HepG2 (cell line): ENCODE data around the gene NSUN5. TPM values are rescaled to one million over a fixed set of nuclear protein-coding genes. Genes with fewer than 3 reads are reported as not detected.
"Not testable (repeated sequence)": the region's sequence is repeated elsewhere in the genome, so short reads cannot be mapped to it uniquely, and the experiment has no call there.

Experiments used
- ATAC-seq: fragments of 200-7000 bp; cut with Tn5 transposase; 3 replicates; pipeline ENCODE4 v1.9.1; 2020; ENCODE audit warnings: mild to moderate bottlenecking, moderate library complexity
- BruUV-seq: library from RNA; stranded (reverse); fragments of 400-500 nt; replicated peaks from 2 replicates; lab custom pipeline; 2021; lab: Mats Ljungman, UMichigan
- CTCF ChIA-PET: fragments of 300-600 bp; formaldehyde crosslinking; extraction: SDS; loops from one replicate; lab custom pipeline; 2021; ENCODE audit warnings: low total read pairs, inconsistent platforms, low intra/inter-chr PET ratio; lab: Yijun Ruan, JAX
- POLR2A ChIA-PET: fragments of 350-600 bp; sonication (Branson Sonifier 250); formaldehyde crosslinking; loops from one replicate; lab custom pipeline; 2020; ENCODE audit warnings: antibody characterized with exemption, inconsistent platforms; lab: Yijun Ruan, JAX
- DNase-seq: peaks from one replicate; pipeline ENCODE4 v3.0.0-alpha.2; 2015; ENCODE audit warnings: low spot score
- FAIRE-seq: peaks from 3 replicates; lab custom pipeline; 2011; peaks lifted over from hg19 to GRCh38; lab: Jason Lieb, UNC
- H2AFZ ChIP-seq: one replicate; pipeline ENCODE4 v1.6.1; 2011; ENCODE audit warnings: low read length, inconsistent platforms
- H3K27ac ChIP-seq: fragments of 300-600 bp; 3 replicates; pipeline ENCODE4 v1.8.0; 2011; ENCODE audit warnings: mixed run types, mild to moderate bottlenecking, mixed read lengths, low read length, inconsistent platforms; ENCODE audit not compliant: insufficient read depth; ENCODE audit errors: extremely low read length
- H3K27me3 ChIP-seq, 2 experiments: fragments of 200-600 bp in 1 of 2; 2 replicates in 1 of 2; 3 replicates in 1 of 2; pipeline versions ENCODE4 v1.6.0 to v1.8.0; 2011; ENCODE audit warnings: low read length in 2 of 2, mild to moderate bottlenecking in 2 of 2, moderate library complexity in 2 of 2, inconsistent platforms in 1 of 2; ENCODE audit not compliant: insufficient read depth in 2 of 2, control insufficient read depth in 1 of 2
- H3K36me3 ChIP-seq, 2 experiments: fragments of 200-600 bp in 1 of 2; replicated peaks in 1 of 2; 2 replicates in 1 of 2; 3 replicates in 1 of 2; pipeline versions ENCODE4 v1.5.1 to v1.8.0; 2011; ENCODE audit warnings: low read length in 2 of 2, inconsistent platforms in 1 of 2; ENCODE audit not compliant: insufficient read depth in 2 of 2, control insufficient read depth in 1 of 2
- H3K4me1 ChIP-seq: 2 replicates; pipeline ENCODE4 v1.5.1; 2012; ENCODE audit warnings: low read length, inconsistent platforms; ENCODE audit not compliant: insufficient read depth
- H3K4me2 ChIP-seq: 2 replicates; pipeline ENCODE4 v1.6.0; 2011; ENCODE audit warnings: low read depth, low read length, inconsistent platforms
- H3K4me3 ChIP-seq, 3 experiments: fragments of 200-600 bp in 1 of 3; sonication (generic), shearing (Covaris generic) in 1 of 3; replicated peaks in 1 of 3; 2 replicates each; pipeline ENCODE4 v1.5.1; 2011 to 2016; ENCODE audit warnings: low read length in 3 of 3, inconsistent platforms in 2 of 3, low read depth in 2 of 3, mild to moderate bottlenecking in 2 of 3, control low read depth in 1 of 3, mixed read lengths in 1 of 3; ENCODE audit not compliant: insufficient read depth in 1 of 3
- H3K79me2 ChIP-seq: one replicate; pipeline ENCODE4 v1.6.1; 2011; ENCODE audit warnings: low read length, inconsistent platforms; ENCODE audit not compliant: insufficient read depth
- H3K9ac ChIP-seq: 2 replicates; pipeline ENCODE4 v1.6.0; 2011; ENCODE audit warnings: mild to moderate bottlenecking, low read depth, low read length, inconsistent platforms; ENCODE audit not compliant: insufficient read depth
- H3K9me3 ChIP-seq: 2 replicates; pipeline ENCODE4 v1.5.1; 2012; ENCODE audit warnings: mild to moderate bottlenecking, low read length
- H4K20me1 ChIP-seq: 2 replicates; pipeline ENCODE4 v1.6.0; 2011; ENCODE audit warnings: inconsistent platforms, mild to moderate bottlenecking, low read length, moderate library complexity; ENCODE audit not compliant: insufficient read depth
- NFIB ChIP-seq: sonication (generic); formaldehyde crosslinking; IDR thresholded peaks from 2 replicates; pipeline ENCODE4 v1.9.0; 2021; ENCODE audit warnings: missing genetic modification reagents, mild to moderate bottlenecking, borderline replicate concordance
- ZNF12 ChIP-seq: sonication (generic); formaldehyde crosslinking; IDR thresholded peaks from 2 replicates; pipeline ENCODE4 v1.5.0; 2020; ENCODE audit warnings: missing genetic modification reagents
- ZNF121 ChIP-seq: sonication (generic); formaldehyde crosslinking; IDR thresholded peaks from 2 replicates; pipeline ENCODE4 v1.5.0; 2020; ENCODE audit warnings: mild to moderate bottlenecking, missing genetic modification reagents
- ZNF3 ChIP-seq: IDR thresholded peaks from 2 replicates; pipeline ENCODE4 v1.7.0; 2017; ENCODE audit warnings: inconsistent platforms
- ZNF329 ChIP-seq: sonication (generic); formaldehyde crosslinking; IDR thresholded peaks from 2 replicates; pipeline ENCODE4 v1.9.0; 2021; ENCODE audit warnings: low read depth, mild to moderate bottlenecking, missing genetic modification reagents
- ZNF44 ChIP-seq: sonication (generic); formaldehyde crosslinking; IDR thresholded peaks from 2 replicates; pipeline ENCODE4 v1.5.1; 2020; ENCODE audit warnings: mild to moderate bottlenecking, missing genetic modification reagents
- ZNF770 ChIP-seq: sonication (generic); formaldehyde crosslinking; IDR thresholded peaks from 2 replicates; pipeline ENCODE4 v1.5.0; 2020; ENCODE audit warnings: mild to moderate bottlenecking, missing genetic modification reagents
- WGBS: methylation state at CpG from one replicate; pipeline ENCODE4 v1.1.6; 2017; ENCODE audit warnings: low lambda C conversion rate; 5-methylcytosine and 5-hydroxymethylcytosine counted together
- in situ Hi-C: cut with HindIII; loops from 2 replicates; pipeline ENCODE4 v1.10.0; 2017; ENCODE audit warnings: low pct_unique_long_range_greater_than_20kb; ENCODE audit not compliant: extremely low pct_ligation_motif_present
- intact Hi-C: fragments of 100-400 bp; cut with micrococcal nuclease; formaldehyde crosslinking; loops from one replicate; pipeline ENCODE4 v1.10.0; 2022; ENCODE audit not compliant: unreplicated experiment
- polyA plus RNA-seq, 8 experiments: library from polyadenylated mRNA; depleted of rRNA in 3 of 8; stranded (reverse) in 7 of 8; unstranded in 1 of 8; fragments of >200 nt; fragmentation: Illumina TruSeq in 4 of 8; extraction: Trizol in 4 of 8; gene quantifications; 2 replicates each; pipeline versions ENCODE4 v1.2.1 to v1.2.3, GENCODE V29; 2011 to 2016; ENCODE audit warnings: low read depth in 4 of 8, missing spikeins in 1 of 8, mixed read lengths in 1 of 8; ENCODE audit not compliant: insufficient read depth in 1 of 8
- total RNA-seq, 5 experiments: library from RNA; depleted of rRNA; stranded (reverse); fragments of >200 nt; fragmentation: Illumina TruSeq; extraction: Trizol; gene quantifications; 2 replicates each; pipeline ENCODE4 v1.2.3, GENCODE V29; 2016; ENCODE audit warnings: low read depth in 1 of 5

The NSUN5 gene
- total and polyA plus RNA-seq, 2 of the 13 experiments (the other 11 are each of a cell fraction or from before 2014, with no cell fraction given): 19.9 to 35.8 TPM

- WGBS: 79% methylated on average over 10 of the region's 10 CpGs
- Histone ChIP-seq H3K4me3 (no peak overlapping the region), H3K27ac (no peak overlapping the region), H3K9ac (no peak overlapping the region), H3K36me3 (no peaks in the 10 kb centered on the region), H3K27me3 (peaks cover 2 to 19% of the 10 kb centered on the region in 2 experiments; a peak in 2 of 5 replicates), H4K20me1 (no peaks in the 10 kb centered on the region), H3K9me3 (no peaks in the 10 kb centered on the region), H3K4me2 (no peak overlapping the region), H3K79me2 (no peaks in the 10 kb centered on the region), H3K4me1 (peaks cover 63% of the 10 kb centered on the region), H2AFZ (no peak overlapping the region)
- DNase-seq: no peak
- in situ Hi-C loops (no loop called here), intact Hi-C loops (no loop called here)
- 0 out of 2 replicates have a peak, but pooled peaks have one; percentile 59 for TF ChIP-seq ZNF3
- no peak for TF ChIP-seq NFIB (CRISPR knock-in tag)
- no peak for TF ChIP-seq ZNF12 (CRISPR knock-in tag)
- TF ChIP-seq ZNF770 (CRISPR knock-in tag): peak; percentile 61; the same call in 1 of the 2 replicates
- no peak for TF ChIP-seq ZNF329
- TF ChIP-seq ZNF121 (CRISPR knock-in tag): peak; percentile 70; the same call in 1 of the 2 replicates
- TF ChIP-seq ZNF44 (CRISPR knock-in tag): no peak
- ATAC-seq: no peak
- CTCF ChIA-PET: no interaction called here
- POLR2A ChIA-PET: no interaction called here
- no peak for FAIRE-seq
- no TSS peak for BruUV-seq
These were observed 20.1 kb upstream of the NSUN5 start for GRCh38 chr7:73328696-73329095.

- H2AFZ ChIP-seq, in situ Hi-C loops, ATAC-seq, H3K36me3 ChIP-seq, H4K20me1 ChIP-seq, H3K27ac ChIP-seq, intact Hi-C loops, H3K4me3 ChIP-seq, DNase-seq, H3K9me3 ChIP-seq, CTCF ChIA-PET, POLR2A ChIA-PET, FAIRE-seq, H3K9ac ChIP-seq, H3K79me2 ChIP-seq, BruUV-seq, H3K4me2 ChIP-seq: not testable (repeated sequence)
- 92% methylated on average over 43 of the region's 43 CpGs for WGBS
- Histone ChIP-seq H3K4me1 (peaks cover 67% of the 10 kb centered on the region), H3K27me3 (peaks cover 2 to 14% of the 10 kb centered on the region in 2 experiments; a peak in 2 of 5 replicates)
These were observed 19.3 kb upstream of the NSUN5 start, which contains the start of the genes FKBP6 and TRIM50 for GRCh38 chr7:73327922-73328321. TSS of gene FKBP6 (plus strand) at chr7:73328161. CDS start at chr7:73328429, 268 bp downstream. TSS of gene TRIM50 (minus strand) at chr7:73328082. CDS start at chr7:73324787, 3,295 bp downstream.

GRCh38 chr7:73327449-73327848, 18.8 kb upstream of the NSUN5 start:
- H3K9ac ChIP-seq, H2AFZ ChIP-seq, POLR2A ChIA-PET, in situ Hi-C loops, intact Hi-C loops, H3K36me3 ChIP-seq, H3K79me2 ChIP-seq, CTCF ChIA-PET, DNase-seq, ATAC-seq, H3K27ac ChIP-seq, FAIRE-seq, H3K4me2 ChIP-seq, H3K9me3 ChIP-seq, BruUV-seq, H4K20me1 ChIP-seq, H3K4me3 ChIP-seq: not testable (repeated sequence)
- WGBS: 62% methylated on average over 10 of the region's 13 CpGs
- H3K4me1 ChIP-seq: peaks cover 67% of the 10 kb centered on the region
- peaks cover 2 to 14% of the 10 kb centered on the region in 2 experiments; a peak in 2 of 5 replicates for H3K27me3 ChIP-seq
